Karpas-422 (cell line): Measurements from ENCODE around the gene SOCS3. TPM values are rescaled to one million over a fixed set of nuclear protein-coding genes. Genes with fewer than 3 reads are reported as not detected.
"Not testable (repeated sequence)": the region's sequence is repeated elsewhere in the genome, so short reads cannot be mapped to it uniquely, and the experiment has no call there.

ENCODE experiments used
- DNase-seq: peaks from one replicate; pipeline ENCODE4 v3.0.0-alpha.2; 2015
- H2AFZ ChIP-seq: fragments of 200-600 bp; sonication (generic); 2 replicates; pipeline ENCODE4 v1.6.1; 2014; ENCODE audit warnings: antibody characterized with exemption, low read length, mixed read lengths
- H3K27ac ChIP-seq: fragments of 200-600 bp; sonication (generic); 2 replicates; pipeline ENCODE4 v1.5.1; 2014; ENCODE audit warnings: mild to moderate bottlenecking, low read length, moderate library complexity
- H3K27me3 ChIP-seq: fragments of 200-600 bp; sonication (generic); 2 replicates; pipeline ENCODE4 v1.6.1; 2014; ENCODE audit warnings: low read length, mixed read lengths
- H3K36me3 ChIP-seq: fragments of 200-600 bp; sonication (generic); 2 replicates; pipeline ENCODE4 v1.6.1; 2014; ENCODE audit warnings: low read length, mixed read lengths; ENCODE audit not compliant: insufficient read depth
- H3K4me1 ChIP-seq: fragments of 200-600 bp; sonication (generic); 2 replicates; pipeline ENCODE4 v1.6.1; 2014; ENCODE audit warnings: mild to moderate bottlenecking, low read length, mixed read lengths
- H3K4me2 ChIP-seq: fragments of 200-600 bp; sonication (generic); 2 replicates; pipeline ENCODE4 v1.6.1; 2014; ENCODE audit warnings: low read length, low read depth, mild to moderate bottlenecking; ENCODE audit not compliant: poor library complexity, severe bottlenecking
- H3K4me3 ChIP-seq: fragments of 200-600 bp; sonication (generic); 2 replicates; pipeline ENCODE4 v1.5.1; 2014; ENCODE audit warnings: mild to moderate bottlenecking, antibody characterized with exemption, low read length, mixed read lengths
- H3K79me2 ChIP-seq: fragments of 200-600 bp; sonication (generic); 2 replicates; pipeline ENCODE4 v1.6.1; 2014; ENCODE audit warnings: mild to moderate bottlenecking, low read length, mixed read lengths
- H3K9ac ChIP-seq: fragments of 200-600 bp; sonication (generic); 2 replicates; pipeline ENCODE4 v1.6.0; 2014; ENCODE audit warnings: low read length
- H3K9me2 ChIP-seq: fragments of 200-600 bp; sonication (generic), shearing (Covaris generic); replicated peaks from 2 replicates; pipeline ENCODE4 v1.6.0; 2014; ENCODE audit warnings: mild to moderate bottlenecking, low read length, moderate library complexity; ENCODE audit not compliant: insufficient read depth
- H3K9me3 ChIP-seq: fragments of 300-700, 200-600 bp; sonication (generic); 2 replicates; pipeline ENCODE4 v1.6.1; 2014; ENCODE audit warnings: low read length, mixed read lengths
- H4K20me1 ChIP-seq: fragments of 200-600 bp; sonication (generic); 2 replicates; pipeline ENCODE4 v1.6.1; 2014; ENCODE audit warnings: mild to moderate bottlenecking, antibody characterized with exemption, low read length, low read depth; ENCODE audit not compliant: insufficient read depth
- total RNA-seq: library from RNA; depleted of rRNA; stranded (reverse); fragments of >200 nt; shearing (Covaris generic); gene quantifications from 2 replicates; pipeline ENCODE4 v1.2.3, GENCODE V29; 2014; ENCODE audit warnings: low replicate concordance

SOCS3 gene
- total RNA-seq, 1 experiment from 2014 or later, result not detected

- Histone ChIP-seq H3K79me2 (no peaks in the 10 kb centered on the region), H3K9ac (no peak overlapping the region), H3K4me1 (peaks cover 39% of the 10 kb centered on the region), H3K9me2 (no peaks in the 10 kb centered on the region), H3K4me3 (no peak overlapping the region), H3K4me2 (no peak overlapping the region), H3K27me3 (peaks cover 3% of the 10 kb centered on the region; the same call in 1 of the 2 replicates), H3K9me3 (no peaks in the 10 kb centered on the region), H3K27ac (no peak overlapping the region), H3K36me3 (no peaks in the 10 kb centered on the region), H2AFZ (no peak overlapping the region), H4K20me1 (no peaks in the 10 kb centered on the region)
- DNase-seq, result no peak
Measured at GRCh38 chr17:78340183-78340955, 19.5 kb downstream of the SOCS3 start.

GRCh38 chr17:78338486-78339259 lies 21.2 kb downstream of the SOCS3 start:
- Histone ChIP-seq H2AFZ (no peak overlapping the region), H3K4me2 (peak overlapping the region; percentile 38), H3K4me3 (no peak overlapping the region), H3K9me2 (no peaks in the 10 kb centered on the region), H3K79me2 (no peaks in the 10 kb centered on the region), H3K36me3 (no peaks in the 10 kb centered on the region), H3K9ac (no peak overlapping the region), H3K27ac (no peak overlapping the region), H3K9me3 (no peaks in the 10 kb centered on the region), H4K20me1 (no peaks in the 10 kb centered on the region), H3K27me3 (peaks cover 3% of the 10 kb centered on the region; the same call in 1 of the 2 replicates), H3K4me1 (peaks cover 38% of the 10 kb centered on the region)
- DNase-seq, result no peak

GRCh38 chr17:78337244-78338109 lies 22.4 kb downstream of the SOCS3 start:
- peaks cover 28% of the 10 kb centered on the region for H3K4me1 ChIP-seq
- DNase-seq, result peak; percentile 56
- no peaks in the 10 kb centered on the region for H3K9me3 ChIP-seq
- peaks cover 3% of the 10 kb centered on the region; the same call in 1 of the 2 replicates for H3K27me3 ChIP-seq
- H3K4me2 ChIP-seq, result peak overlapping the region; percentile 38
- H3K36me3 ChIP-seq, result no peaks in the 10 kb centered on the region
- H3K27ac ChIP-seq, result no peak overlapping the region
- H3K4me3 ChIP-seq, result no peak overlapping the region
- no peaks in the 10 kb centered on the region for H3K79me2 ChIP-seq
- no peaks in the 10 kb centered on the region for H3K9me2 ChIP-seq
- no peak overlapping the region for H3K9ac ChIP-seq
- no peaks in the 10 kb centered on the region for H4K20me1 ChIP-seq
- H2AFZ ChIP-seq, result no peak overlapping the region

GRCh38 chr17:78335209-78335608 lies 24.7 kb downstream of the SOCS3 start:
- Histone ChIP-seq H3K36me3 (no peaks in the 10 kb centered on the region), H3K9me2 (no peaks in the 10 kb centered on the region), H3K4me3 (no peak overlapping the region), H3K4me1 (peaks cover 26% of the 10 kb centered on the region), H3K9ac (no peak overlapping the region), H3K9me3 (no peaks in the 10 kb centered on the region), H3K79me2 (no peaks in the 10 kb centered on the region), H2AFZ (no peak overlapping the region), H3K27me3 (peaks cover 3% of the 10 kb centered on the region; the same call in 1 of the 2 replicates), H3K4me2 (no peak overlapping the region), H3K27ac (no peak overlapping the region), H4K20me1 (no peaks in the 10 kb centered on the region)
- DNase-seq, result no peak

- no peaks in the 10 kb centered on the region for H3K79me2 ChIP-seq
- no peak for DNase-seq
- no peaks in the 10 kb centered on the region for H3K9me2 ChIP-seq
- no peak overlapping the region for H3K27ac ChIP-seq
- no peak overlapping the region for H3K4me3 ChIP-seq
- no peaks in the 10 kb centered on the region for H3K36me3 ChIP-seq
- H3K27me3 ChIP-seq, result no peaks in the 10 kb centered on the region
- H2AFZ ChIP-seq, result no peak overlapping the region
- no peak overlapping the region for H3K9ac ChIP-seq
- H3K4me1 ChIP-seq, result peaks cover 13% of the 10 kb centered on the region
- no peaks in the 10 kb centered on the region for H4K20me1 ChIP-seq
- no peaks in the 10 kb centered on the region for H3K9me3 ChIP-seq
- H3K4me2 ChIP-seq, result no peak overlapping the region
Measured at GRCh38 chr17:78332991-78333390, 26.9 kb downstream of the SOCS3 start.

DNA sequence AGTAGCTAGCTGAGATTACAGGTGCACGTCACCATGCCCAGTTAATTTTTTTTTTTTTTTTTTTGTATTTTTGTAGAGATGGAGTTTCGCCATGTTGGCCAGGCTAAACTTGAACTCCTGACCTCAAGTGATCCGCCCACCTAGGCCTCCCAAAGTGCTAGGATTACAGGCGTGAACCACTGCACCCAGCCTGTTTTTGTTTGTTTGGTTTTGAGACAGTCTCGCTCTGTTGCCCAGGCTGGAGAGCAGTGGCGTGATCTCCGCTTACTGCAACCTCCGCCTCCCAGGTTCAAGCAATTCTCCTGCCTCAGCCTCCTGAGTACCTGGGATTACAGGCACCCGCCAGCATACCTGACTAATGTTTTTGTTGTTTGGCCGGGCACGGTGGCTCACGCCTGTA lies 28.5 kb downstream of the SOCS3 start:
- not testable (repeated sequence) for H3K9ac ChIP-seq, DNase-seq, H4K20me1 ChIP-seq, H3K27me3 ChIP-seq, H3K9me3 ChIP-seq, H3K27ac ChIP-seq, H3K4me1 ChIP-seq, H2AFZ ChIP-seq, H3K9me2 ChIP-seq, H3K79me2 ChIP-seq, H3K4me2 ChIP-seq, H3K36me3 ChIP-seq, H3K4me3 ChIP-seq

DNA sequence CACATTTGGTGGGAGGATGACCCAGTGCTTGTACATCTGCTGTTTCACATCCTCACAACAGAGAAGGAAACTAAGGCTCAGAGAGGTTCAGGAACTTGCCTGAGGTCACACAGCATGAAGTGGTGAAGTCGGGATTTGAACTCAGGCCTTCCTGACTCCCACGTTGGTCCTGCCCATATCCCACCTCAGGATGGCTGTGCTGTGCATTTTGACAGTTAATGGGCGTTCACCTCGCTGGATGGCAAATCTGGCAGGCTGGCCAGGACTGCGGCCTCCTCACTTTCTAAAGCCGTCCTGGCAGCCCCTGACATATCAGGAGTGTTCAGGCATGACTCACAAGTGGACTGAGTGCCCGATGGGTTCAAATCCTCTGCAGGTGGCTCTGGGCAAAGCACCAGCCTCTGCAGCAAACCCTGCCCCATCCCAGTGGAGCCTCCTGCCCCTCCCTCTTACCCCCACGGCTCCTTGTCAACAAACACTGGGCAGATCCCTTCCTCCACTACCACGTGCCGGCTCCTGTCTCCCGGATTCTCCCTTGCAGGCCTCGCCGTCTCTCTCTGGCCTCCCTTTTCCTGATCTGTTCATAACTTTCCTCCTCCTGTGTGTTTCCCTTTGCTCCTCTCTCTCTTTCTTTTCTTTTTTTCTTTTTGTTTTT lies 29.2 kb downstream of the SOCS3 start:
- H3K9me2 ChIP-seq, result no peaks in the 10 kb centered on the region
- H3K4me1 ChIP-seq, result no peaks in the 10 kb centered on the region
- H3K4me3 ChIP-seq, result no peak overlapping the region
- H3K9me3 ChIP-seq, result no peaks in the 10 kb centered on the region
- no peak overlapping the region for H3K27ac ChIP-seq
- no peaks in the 10 kb centered on the region for H3K36me3 ChIP-seq
- no peak overlapping the region for H2AFZ ChIP-seq
- H3K4me2 ChIP-seq, result no peak overlapping the region
- H3K27me3 ChIP-seq, result no peaks in the 10 kb centered on the region
- no peak for DNase-seq
- no peak overlapping the region for H3K9ac ChIP-seq
- H3K79me2 ChIP-seq, result no peaks in the 10 kb centered on the region
- H4K20me1 ChIP-seq, result no peaks in the 10 kb centered on the region
